Measurements from ENCODE around the gene COLEC12.

GRCh38 chr18:395456-396250, 104.8 kb downstream of the COLEC12 start:
- TF ChIP-seq POLR2A (IDR thresholded peaks at IDR 0.05) (no peak), CTCF (IDR thresholded peaks at IDR 0.05) (no peak)
